ENCODE results near the gene PRM3.
A peak's percentile ranks its signal among the peaks of the same experiment; 100 is the strongest.

PRM3 gene

DNA sequence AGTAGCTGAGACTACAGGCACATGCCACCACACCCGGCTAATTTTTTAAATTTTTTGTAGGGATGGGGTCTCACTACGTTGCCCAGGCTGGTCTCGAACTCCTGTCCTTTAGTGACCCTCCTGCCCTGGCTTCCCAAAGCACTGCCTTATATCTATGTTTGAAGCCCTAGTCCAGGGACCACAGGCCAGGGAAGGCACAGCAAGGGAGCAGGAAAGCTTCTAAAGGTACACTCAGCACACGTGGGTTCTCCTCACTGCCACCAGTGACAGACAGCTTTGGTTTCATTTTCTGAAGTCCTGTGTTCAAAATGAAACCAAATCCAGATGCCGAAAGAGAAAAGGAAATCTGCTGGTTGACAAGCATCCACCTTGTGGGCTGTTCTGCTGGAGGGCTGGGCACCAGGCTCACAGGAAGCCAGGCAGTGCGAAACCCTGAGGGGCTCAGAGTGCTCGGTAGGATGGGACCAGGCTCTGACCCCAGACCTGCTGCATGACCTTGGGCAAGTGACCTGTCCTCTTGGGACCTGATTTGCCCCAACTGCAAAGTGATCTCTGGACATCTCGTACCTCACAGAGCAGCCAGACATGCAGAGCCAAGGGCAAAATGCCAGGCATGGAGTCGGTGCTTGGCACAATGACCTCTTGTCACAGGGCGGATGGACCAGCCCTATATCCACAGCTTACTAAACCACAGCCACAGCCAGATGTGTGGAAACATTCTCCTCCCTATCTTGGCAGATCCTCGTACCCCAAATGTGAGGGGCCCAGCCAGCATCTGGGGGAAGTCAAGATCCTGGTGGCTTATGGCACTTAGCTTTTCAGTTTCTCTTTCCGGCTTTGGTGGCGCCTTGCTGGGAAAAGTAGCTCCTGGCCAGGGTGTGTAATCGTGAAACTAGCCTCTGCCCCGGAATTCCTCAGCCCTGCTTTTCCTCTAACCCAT lies 14.6 kb downstream of the PRM3 start:
- no peak for DNase-seq (ENCODE audit: low read depth in 2 of 2)

DNA sequence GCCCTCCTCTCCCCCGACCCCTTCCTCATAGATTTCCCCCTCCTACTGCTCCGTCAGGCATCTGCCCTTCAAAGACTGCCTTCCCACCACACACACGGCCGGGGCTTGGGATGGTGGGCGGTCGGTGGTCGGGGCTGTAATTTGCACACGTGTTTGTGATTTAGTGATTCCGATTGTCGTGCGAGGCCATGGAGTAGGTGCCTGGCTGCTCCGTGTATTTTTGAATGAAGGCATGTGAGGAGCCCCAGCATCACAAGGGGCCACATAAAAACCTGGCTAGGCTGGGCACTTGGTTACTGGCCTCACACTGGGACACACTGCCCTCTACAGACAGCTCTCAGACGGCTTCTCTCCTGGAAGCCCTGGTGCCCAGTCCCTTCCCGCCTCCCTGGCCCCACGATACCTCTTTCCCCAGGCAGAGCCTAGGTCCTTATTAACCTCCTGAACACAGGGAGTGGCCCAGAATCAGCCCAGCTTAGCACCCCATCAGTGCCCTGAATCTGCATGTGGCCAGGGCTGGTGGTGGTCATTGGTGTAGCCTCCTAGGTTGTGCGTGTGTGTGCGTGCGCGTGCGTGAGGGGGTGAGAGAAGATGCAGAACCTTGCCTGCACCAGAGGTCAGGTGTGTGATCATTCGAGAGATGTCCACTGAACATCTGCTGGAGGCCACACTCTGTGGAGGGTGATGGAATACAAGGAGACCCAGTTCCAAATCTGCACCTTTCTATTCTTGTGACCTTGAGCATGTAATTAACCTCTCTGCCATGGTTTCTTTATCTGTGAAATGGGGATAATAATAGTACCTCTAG lies 16.1 kb downstream of the PRM3 start:
- peak in 1 of 2 donors; percentile 46 for DNase-seq (ENCODE audit: low read depth in 2 of 2)

DNA sequence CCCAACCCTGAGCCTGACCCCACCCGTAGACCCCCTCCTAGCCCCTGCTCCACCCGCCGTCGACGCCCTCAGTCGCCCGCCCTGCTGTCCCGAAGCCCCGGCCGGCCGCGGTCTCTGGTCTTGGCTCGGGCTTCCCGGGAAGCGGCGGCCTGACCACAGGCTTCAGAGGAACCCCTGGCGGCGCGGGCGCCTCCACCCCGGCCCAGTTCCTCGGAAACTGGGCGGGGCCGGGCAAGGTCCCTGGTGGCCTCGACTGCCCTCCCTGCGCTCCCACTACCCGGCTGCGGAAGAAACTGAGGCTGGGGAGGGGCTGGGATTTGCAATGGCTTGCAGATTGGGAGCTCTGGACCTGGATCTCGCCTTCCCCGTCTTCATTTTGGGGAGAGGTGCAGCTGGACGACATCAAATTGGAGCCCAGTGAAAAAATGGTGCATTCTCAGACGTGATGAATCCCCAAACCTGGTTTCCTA lies 16.7 kb downstream of the PRM3 start:
- peak in 1 of 2 donors; percentile 57 for DNase-seq (ENCODE audit: low read depth in 2 of 2)

DNA sequence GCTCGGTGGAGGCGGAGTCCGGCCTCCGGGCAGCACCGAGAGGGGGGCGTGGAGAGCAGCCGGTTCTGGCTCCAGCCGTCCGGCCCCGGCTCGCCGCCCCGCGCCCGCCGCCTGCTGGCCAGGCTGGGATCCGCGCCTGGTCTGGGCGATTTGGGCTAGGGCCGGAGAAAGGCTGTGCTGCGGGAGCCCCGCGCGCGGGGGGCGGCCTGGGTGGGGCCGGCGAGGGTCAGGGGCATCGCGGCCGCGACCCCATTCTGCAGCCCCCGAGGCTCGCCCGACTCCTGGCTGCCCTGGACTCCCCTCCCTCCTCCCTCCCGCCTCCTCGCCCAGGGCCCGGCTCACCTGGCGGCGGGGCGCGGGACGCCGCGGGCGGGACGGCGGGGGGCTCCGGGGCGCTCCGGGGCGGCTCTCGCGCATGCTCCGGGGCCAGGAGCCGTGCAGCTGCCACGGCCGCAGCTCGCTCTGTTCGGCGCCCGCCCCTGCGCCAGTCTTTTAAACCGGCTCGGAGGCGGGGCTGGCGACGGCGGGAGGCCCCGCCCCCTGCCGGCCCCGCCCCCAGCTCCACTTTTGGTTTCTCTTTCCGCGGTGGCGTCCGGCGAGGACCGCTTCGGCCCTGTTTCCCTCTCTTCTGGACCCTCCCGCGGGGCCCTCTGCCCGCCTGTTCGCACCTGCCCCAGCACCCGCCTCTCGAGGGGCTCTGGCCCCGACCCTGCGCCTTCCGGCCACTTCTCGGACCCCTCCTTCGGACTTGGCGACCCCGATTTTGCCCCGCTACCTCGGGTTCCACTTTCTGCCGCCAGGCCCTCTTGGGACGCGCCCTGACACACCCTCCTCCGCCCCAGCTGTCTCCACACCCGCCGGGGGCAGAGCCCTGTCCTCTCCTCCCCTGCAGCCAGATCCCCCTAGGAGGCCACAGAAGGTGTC lies 17.4 kb downstream of the PRM3 start, which contains the start of gene SOCS1:
SOCS1 (minus strand) TSS at position 468 of the 924 bp plus-strand sequence. CDS start 726 bp downstream, outside the sequence.
- DNase-seq (ENCODE audit: low read depth in 2 of 2) = peak; percentile 79 to 84

DNA sequence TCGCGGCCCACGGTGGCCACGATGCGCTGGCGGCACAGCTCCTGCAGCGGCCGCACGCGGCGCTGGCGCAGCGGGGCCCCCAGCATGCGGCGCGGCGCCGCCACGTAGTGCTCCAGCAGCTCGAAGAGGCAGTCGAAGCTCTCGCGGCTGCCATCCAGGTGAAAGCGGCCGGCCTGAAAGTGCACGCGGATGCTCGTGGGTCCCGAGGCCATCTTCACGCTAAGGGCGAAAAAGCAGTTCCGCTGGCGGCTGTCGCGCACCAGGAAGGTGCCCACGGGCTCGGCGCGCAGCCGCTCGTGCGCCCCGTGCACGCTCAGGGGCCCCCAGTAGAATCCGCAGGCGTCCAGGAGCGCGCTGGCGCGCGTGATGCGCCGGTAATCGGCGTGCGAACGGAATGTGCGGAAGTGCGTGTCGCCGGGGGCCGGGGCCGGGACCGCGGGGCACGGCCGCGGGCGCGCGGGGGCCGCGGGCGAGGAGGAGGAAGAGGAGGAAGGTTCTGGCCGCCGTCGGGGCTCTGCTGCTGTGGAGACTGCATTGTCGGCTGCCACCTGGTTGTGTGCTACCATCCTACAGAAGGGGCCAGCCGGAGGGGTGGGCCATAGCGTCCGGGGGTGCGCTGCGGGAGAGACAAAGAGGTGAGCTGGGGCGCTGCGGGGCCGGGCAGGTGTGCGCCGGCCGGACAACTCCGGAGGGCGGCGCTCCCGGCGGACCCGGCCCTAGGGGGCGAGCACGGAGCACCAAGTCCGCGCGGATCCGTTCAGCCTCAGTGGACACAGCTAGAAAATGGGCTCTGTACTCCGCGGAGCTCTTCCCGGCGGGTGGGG lies 18.3 kb downstream of the PRM3 start:
- no peak for DNase-seq (ENCODE audit: low read depth in 2 of 2)

DNA sequence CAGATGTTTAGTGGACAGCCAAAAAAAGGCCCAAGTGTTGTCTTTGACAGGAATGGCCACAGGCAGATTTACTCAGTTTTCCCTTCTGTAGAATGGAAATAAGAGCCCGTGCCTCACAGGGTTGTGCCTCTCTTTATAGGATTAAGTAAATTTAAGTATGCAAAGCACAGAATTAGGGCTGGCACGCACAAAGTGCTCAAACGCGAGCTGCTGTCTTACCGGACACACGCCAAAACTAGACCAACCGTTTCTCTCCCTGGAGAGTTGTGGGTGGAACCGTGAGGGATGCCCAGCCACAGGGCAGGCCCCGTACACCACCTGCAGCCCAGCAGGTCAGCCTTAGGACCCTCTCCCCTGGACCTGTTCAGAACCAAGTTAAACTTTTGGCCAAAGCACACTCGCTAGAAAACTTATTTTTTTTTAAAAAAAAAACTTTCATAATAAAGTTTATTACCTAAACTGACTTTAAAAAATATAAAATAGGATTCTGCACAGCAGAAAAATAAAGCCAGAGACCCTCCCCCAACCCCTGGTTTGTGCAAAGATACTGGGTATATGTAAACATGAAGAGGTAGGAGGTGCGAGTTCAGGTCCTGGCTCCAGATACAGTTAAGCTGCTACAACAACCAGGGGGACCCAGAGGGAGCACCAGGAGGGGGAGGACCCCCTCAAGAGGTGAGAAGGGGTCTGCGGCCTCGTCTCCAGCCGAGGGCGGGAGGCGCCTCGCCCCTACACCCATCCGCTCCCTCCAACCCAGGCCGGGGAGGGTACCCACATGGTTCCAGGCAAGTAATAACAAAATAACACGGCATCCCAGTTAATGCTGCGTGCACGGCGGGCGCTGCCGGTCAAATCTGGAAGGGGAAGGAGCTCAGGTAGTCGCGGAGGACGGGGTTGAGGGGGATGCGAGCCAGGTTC lies 19.2 kb downstream of the PRM3 start:
- DNase-seq (ENCODE audit: low read depth in 2 of 2) = no peak

DNA sequence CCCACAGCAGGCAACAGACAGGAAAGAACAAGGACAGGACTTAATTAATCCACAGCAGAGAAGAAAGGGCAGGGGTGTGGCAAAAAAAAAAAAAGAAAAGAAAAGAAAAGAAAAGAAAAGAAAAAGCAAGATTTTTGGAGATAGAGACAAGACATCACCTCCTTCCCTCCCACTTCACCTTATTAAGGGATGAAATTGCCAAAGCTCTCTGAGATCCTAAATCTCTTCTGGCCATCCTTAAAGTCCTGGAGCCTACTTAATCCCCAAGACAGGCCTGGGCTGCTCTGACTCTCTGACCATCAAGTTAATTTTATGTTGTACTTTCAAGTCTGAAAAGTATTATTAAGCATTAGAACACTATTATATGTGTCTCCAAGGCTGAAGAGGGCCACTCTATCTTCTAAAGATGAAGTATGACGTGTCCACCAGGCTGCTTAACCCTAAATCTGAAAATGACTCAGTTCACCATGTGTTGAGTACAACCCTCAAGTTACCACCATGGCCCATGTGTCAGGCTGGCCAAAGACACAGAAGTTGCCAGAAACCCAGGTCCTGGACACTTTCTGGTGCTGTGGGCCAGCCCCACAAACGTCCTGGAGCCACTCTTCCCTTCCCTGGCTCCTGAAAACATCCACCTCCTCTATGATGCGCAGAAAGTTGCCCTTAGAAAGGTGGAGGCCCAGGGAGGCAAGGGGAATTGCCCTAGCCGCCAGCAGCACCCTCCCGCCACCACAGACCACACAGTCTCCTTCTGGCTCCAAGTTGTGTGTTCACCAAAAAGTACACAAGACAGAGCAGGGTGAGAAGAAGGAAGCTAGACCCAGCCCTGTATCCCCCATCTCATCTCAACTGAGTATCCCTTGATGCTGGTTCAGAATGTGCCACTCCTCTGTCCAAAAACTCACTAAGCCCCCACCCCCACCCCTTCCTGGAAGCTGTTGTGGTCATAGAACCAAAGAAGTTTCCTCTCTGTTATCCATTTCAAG lies 20.1 kb downstream of the PRM3 start:
- DNase-seq (ENCODE audit: low read depth in 2 of 2) = no peak

DNA sequence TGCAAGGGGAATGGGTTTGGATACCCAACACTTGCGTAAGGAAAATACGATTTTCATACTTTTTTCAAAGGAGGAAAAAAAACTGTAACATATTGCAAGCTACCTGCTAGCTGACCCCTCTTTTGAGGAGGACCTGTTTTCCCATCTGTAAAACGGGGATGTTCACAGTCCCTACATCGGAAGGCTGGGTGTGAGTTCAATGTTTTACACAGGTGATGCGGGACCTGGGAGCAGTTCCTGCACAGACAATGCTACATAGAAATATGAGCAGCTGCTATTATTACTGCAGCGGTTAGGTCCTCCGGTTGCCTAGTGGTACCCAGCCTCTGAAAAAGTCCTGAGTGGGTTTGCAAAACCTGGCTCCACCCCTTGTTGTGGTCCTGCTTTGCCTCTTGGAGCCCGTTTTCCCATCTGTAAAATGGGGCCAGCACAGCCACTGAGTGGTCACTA lies 20.9 kb downstream of the PRM3 start:
- no peak for DNase-seq (ENCODE audit: low read depth in 2 of 2)

DNA sequence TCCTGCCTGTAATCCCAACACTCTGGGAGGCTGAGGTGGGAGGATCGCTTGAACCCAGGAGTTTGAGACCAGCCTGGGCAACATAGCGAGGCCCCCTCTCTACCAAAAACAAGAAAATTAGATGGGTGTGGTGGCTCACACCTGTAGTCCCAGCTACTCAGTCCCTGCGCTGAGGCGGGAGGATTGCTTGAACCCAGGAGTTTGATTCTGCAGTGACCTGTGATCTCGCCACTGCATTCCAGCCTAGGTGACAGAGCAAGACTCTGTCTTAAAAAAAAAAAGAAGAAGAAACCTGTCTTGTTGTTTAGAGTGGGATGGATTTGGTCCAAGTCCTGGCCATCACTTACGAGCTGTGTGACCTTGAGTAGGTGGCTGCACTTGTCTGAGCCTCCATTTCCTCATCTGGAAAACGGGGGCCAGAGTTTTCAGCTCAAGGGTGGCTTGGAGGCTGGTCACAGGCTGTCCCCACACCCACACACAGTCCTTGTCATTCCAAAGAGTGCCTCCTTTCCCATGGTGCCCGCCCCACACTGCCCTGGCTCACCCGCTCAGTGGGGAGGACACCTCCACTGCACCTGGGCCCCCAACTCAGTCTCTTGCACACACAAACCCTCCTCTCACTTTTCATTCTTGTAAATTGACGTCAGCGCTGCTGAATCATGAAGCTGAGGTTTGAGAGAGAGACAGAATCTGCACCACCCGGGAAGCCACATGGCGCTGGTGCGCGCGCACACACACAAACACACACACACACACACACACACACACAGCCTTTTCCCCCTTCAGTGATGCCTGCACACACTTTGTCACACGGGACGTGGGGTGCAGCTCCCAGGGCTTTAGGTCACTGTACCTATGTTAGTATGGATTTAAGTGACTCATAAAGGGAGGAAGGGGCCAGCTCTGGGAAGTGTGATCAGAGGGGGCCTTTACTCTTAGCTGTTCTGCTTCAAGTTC lies 21.6 kb downstream of the PRM3 start:
- DNase-seq (ENCODE audit: low read depth in 2 of 2) = peak; percentile 66 to 80

DNA sequence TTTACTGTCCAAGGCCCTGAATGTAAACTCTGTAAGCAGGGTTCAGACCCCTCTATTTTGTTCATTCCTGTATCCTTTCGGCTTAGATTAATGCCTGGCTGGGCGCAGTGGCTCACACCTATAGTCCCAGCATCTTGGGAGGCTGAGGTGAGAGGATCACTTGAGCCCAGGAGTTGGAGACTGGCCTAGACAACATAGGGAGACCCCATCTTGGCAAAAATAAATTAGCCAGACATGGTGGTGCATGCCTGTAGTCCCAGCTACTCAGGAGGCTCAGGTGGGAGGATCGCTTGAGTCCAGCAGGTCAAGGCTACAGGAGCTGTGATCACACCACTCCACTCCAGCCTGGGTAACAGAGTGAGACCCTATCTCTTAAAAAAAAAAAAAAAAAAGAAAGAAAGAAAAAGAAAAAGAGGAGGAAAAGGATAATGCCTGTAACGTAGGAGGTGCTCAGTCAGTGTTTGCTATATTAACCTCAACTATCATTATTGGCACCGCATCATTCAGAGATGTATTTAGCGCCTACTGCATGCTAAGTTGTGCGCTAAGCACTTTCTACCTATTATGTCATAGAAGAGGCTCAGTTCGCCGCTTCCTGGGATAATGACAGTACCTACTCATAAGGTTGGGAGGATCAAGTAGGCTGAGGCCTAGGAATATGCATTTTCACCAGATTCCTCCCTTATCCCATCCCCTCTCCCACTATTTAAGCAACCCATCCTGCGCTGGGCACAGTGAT lies 22.5 kb downstream of the PRM3 start:
- DNase-seq (ENCODE audit: low read depth in 2 of 2) = no peak

DNA sequence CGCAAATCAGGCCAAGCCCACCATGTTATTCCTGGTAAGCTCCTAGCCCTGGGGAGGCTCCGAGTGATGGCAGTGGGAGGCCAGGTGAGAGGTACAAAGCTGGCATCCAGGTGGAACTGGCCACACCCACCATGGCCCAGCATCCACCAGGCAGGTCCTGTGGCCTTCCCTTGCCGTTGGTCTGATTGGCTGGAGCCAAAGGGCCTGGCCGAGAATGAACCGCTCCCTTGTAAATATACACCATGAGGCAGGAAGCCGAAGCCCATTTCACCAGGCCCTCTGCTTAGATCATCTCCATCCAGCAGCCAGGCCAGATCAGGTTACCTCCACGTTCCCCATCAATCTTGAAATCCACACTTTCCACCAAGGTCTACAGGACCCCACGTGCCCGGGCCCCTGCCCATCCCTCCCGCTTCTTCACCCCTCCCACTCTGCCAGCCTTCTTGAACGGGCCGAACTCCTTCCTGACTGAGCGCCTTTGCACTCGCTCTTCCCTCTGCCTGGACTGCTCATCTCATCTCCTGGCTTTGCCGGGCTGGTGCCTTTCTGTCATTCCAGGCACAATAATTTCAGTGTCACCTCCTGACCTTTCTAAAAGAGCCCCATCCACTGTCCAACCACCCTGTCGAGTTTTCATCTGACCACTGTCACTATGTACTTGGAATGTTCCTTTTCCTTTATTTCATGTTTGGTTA lies 23.2 kb downstream of the PRM3 start:
- DNase-seq (ENCODE audit: low read depth in 2 of 2) = no peak

DNA sequence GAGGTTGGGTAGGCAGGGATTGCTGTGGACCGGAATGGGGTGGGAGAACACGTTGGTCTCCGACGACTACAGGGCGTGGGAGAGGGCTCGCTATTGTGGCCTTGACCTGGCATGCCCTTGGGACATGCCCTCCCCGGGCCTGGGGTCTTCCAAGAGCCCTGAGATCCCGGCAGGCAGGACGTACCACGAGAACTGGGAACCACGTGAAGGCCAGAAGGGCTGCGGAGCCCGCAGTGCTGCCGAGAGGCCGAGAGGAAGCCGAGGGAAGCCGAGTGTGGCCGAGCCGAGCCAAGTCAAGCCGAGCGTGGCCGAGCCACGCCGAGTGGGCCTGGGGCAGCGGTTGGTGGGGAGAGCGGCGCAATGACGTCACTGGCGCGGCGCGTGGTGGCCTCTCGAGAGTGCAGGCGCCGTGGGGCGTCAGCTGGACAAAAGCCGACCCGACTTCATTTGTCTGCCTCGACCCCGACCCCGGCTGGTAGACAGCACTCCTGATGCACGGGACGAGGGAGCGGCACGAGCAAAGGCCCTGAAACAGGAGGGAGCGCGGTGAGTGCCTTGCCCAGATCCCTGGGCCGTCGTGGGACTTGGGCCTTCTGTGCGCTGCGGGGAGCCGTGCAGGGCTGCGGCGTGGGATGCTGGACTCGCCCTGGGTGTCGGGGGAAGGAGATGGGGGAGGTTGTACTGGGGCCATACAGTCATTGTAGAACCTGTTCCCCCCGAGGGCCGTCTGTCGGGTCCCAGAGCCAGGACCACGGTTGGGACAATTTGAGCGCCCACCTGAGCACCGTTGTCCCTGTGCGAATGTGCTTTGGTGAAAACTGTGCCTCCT lies 24.0 kb downstream of the PRM3 start:
- no peak for DNase-seq (ENCODE audit: low read depth in 2 of 2)

DNA sequence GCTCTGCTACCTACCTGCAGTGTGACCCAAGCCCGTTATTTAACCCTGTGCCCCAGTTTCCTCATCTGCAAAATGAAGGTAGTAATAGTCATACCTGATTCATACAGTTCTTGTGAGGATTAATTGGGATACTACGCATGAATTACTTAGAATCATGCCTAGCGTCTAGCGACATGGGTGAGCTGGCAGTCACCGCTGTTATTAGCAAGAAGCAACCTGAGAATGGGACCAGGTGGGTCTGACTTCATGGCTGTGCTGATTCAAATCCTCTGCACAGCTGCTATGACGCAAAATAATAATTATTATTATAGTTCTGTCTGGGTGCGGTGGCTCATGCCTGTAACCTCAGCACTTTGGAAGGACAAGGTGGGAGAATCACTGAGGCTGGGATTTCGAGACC lies 25.3 kb downstream of the PRM3 start:
- DNase-seq (ENCODE audit: low read depth in 2 of 2) = no peak

DNA sequence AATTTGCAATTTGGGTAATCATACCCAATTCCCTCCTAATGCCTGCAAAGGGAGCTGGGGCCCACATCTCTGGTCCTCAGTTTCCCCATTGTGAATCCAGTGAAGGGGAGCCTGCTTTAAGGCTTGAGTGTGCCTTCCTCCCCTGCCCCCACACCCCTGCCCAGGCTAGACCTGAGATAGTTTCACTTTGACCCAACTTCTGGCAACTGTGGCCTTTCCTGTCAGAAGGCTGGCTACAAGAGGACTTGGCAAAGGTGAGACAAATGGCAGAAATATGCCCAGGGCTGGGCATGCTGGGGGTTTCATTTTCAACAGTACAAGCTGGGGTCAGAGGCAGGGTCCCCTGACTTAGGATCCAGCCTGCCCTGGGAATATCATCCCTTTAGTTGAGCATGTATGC lies 27.4 kb downstream of the PRM3 start:
- DNase-seq (ENCODE audit: low read depth in 2 of 2) = no peak
